DMS79 (cell line): ENCODE measurements around the gene TAF15.

Experiments
- DNase-seq: peaks from one replicate; lab custom pipeline; 2025; lab: John Stamatoyannopoulos, UW

The TAF15 gene

DNA sequence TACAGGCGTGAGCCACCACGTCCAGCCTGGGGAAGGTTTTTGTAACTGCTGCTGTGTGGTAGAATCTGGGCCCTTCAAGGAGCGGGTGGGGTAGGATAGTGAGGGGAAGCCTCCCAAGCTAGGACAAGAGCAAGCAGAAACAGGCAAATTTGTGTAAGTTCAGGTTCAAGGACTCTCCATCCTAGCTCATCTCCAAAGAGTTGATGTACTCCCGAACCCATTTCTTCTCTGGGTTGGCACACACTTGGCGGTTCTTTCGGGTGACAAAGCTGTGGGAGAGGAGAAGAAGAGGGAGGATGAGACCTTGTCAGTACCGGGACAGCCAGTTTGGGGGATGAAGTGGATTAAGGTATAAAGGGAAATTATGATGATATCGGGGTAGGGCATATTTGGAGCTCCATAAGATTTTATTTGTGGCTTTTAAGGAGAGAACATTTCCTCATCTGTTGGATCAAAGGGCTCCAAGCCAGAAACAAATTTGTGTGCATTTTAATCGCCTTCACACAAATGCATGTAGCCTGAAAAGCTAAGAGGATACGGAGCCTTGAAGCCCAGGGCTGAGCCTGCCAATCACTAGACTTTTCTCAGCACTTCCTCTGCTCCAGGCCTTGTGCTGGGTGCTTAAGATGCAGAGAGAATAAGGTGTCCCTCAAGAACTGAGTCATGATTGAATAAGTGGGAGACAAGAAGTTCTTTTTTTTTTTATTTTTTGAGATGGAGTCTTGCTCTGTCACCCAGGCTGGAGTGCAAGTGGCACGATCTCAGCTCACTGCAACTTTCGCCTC is 63.1 kb downstream of the TAF15 start:
- DNase-seq = no peak

DNA sequence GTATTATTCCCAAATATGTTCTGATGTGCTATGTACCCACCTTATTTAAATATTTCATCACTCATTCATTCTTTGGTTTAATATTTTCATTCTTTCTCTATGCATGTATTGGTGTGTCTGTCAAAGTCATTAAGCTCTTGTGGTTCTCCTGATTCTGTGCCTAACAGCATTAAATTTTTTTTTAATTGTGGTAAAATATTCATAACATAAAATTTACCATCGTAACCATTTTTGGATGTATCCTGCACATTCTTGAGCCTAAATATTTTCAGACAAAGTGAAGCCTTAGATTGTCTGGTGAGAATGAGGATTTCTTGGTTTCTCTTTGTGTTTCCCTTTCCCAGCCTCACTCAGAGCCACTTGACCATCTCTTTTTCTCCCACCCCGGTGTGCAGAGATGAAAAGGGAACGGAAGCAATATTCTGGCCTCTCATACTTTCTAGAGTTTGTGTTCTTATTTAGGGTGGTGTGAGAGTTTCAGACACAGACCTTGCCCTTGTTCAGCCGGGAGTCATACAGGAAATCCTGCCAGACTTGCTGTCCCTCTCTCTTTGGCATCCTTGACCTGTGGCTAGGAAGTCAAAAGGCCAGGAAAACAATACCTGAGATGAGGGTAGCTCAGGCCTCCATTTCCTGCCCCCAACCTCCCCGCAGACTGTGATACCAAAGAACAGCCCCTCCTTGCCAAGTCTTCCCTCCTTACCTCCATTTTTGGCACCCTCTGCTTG is 66.0 kb downstream of the TAF15 start:
- no peak for DNase-seq

DNA sequence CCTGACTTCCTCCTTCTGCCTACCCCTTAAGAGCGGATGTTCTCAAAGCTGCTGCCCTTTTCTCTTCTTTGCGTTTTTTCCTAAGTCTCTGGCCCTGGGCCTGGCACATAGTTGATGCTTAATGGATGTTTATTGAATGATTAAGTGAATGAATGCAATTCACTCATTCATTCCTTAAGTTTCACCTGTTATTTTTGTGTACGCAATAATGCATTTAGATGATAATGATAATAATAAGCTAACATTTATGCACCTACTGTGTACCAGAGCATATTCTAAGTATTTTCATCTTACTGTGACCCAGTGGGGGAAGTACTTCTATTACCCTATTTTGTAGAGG is 66.5 kb downstream of the TAF15 start:
- no peak for DNase-seq

DNA sequence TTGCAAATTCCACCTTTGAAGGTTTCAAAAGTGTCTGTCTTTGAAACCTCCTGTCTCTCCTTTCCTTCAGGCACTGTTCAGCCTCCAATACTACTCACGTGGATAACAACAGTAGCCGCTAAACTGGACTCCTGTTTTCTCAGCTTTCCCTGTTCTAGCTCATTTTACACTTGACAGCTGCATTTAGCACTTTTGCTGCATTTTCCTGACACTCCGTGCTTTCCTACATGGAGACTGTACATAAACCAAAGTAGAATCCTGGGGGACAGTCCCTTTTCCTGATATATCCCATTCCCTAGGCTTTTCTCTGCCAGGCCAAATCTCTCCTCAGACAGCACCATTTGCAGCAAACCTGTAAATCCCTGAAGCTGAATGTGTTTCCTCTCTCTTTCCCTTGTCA is 67.2 kb downstream of the TAF15 start:
- DNase-seq = no peak

DNA sequence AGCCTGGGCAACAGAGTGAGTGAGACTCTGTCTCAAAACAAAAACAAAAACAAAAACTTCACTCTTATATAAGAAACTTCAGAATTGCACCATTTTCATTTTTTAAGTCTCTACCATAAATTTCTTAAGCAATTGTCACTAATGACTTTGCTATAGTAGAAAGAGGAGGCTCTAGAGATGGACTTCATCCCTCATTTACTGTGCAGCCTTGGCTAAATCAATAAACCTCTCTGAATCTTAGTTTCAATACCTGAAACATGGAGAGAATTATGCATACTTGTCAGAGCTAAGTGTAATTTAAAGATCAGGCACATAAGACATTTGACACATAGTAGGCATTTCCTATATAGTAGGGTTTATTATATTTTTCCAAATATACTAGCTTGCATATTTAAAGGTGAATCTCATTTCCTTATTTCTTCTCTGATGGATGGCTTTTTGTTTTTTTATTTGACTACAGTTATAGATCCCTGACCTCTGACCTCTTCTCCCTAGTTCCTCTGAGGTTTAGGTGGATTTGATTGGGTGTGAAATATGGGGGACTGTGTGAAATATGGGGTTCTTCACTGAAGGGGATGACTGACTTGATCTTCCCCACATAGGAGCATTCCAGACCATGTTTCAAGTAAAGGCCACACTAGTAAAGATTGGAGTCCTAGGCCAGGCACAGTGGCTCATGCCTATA is 68.2 kb downstream of the TAF15 start:
- no peak for DNase-seq

DNA sequence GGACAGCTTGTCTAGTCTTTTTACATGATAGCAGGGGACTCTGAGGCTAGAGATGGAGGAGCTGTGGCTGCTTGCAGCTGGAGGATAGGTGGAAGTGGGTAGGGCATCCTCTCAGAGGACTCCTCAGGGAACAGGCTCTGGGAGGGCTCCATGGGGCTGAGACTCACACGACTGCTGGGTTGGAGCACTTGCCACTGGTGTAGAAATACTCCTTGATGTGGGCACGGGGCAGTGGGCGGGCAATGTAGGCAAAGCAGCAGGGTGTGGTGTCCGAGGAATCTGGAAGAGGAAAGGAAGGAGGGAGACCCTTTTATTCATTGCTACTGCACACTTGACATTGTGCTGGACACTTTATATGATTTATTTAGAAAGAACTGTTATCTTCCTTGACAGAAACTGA is 69.1 kb downstream of the TAF15 start:
- no peak for DNase-seq

DNA sequence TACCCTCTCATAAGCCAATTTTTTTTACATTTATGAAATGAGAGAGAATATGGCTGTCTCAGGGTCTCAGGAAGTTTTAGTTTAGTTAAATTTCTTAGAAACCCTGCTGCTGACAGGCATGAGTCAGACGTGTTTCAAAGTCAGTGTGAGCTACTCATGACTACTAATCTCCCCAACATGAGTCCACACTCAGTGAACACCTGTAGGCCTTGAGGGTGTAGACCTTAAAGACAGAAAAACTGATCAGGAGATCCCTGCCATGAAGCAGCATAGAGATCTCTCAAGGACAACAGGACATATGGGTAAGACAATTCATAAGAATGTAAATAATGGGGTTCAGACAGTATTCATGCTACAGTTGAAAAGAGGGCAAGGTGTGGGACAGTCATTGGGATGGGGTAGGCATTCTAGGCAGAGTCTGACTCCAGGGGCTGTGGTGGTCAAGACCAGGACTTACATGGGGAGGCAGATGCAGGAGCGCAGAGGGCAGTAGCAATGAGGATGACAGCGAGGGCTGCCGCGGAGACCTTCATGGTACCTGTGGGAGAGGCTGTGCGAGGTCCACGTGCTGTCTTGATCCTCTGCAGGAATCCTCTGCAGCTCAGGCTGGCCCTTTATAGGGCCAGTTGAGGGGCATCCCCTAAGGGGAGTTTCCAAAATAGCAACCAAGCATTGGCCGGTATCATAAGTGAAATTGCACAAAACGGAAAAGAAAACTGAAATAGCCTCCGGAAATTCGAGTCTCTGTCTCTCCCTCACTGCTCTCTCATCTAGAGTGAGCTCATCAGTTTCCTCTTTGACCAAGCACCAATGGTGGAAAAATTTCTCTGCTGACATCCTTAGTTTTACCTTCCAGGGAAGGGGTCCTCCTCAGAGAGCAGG is 70.7 kb downstream of the TAF15 start, which contains the start of gene CCL5:
Gene CCL5, minus strand, starts transcription at position 588 of the 882 bp plus-strand sequence.
- no peak for DNase-seq

DNA sequence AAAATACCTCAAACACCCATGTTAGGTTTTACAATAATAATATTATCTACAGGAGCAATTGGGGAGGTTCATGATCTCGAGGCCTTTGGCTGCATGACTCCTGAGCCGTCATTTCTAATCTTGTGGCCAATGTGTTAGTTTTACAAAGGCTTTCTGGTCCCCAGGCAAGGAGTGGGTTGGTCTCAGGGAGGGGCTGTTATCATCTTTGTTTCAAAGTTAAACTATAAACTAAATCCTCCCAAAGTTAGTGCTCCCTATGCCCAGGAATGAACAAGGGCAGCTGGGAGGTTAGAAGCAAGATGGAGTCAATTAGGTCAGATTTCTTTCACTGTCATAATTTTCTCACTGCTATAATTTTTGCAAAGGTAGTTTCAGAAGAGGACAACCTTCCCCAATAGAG is 80.0 kb downstream of the TAF15 start:
- no peak for DNase-seq

DNA sequence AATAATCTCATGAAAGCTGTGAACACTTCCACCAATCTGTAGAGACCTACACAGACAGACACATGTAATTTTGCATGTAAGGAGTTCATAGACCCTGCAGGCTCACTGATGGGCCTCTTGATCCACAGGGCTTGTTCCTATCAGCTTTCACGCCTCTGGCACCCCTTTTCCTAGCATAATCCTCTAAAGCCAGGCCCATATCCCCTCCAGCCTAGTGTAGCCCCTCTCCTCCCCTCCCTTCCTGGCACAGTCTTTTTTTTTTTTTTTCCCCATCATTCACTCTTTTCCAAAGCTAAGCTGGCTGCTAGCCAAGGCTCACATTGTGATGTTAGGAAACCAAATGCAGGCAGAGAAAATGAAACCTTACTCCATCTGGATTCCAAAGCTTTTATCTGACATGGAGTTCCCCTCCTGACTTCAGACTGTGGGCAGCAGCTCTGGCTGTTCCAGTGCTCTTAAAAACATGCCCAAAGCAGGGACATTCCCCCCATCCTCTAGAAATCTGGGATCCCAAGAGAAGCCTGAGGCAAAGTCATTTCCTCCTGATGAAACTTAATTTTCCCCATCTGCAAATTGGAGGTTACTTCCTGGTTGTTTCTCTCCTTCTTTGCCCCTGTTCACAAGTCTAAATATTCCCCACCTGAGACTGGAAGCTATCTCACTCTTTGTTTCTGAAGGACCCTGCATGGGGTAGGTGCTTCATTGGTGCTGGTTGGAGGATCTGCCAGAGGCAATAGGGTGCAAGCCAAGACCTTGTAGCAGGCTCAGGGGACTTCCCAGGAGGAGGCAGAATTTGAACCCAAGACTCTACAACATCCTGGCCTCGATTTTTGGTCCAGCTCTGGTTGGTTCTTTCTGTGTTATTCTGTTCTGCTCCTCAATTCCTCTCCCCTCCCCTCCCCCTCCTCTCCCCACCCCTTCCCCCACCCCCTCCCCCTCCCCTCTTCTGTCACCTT is 80.8 kb downstream of the TAF15 start:
- DNase-seq = peak; percentile 50

DNA sequence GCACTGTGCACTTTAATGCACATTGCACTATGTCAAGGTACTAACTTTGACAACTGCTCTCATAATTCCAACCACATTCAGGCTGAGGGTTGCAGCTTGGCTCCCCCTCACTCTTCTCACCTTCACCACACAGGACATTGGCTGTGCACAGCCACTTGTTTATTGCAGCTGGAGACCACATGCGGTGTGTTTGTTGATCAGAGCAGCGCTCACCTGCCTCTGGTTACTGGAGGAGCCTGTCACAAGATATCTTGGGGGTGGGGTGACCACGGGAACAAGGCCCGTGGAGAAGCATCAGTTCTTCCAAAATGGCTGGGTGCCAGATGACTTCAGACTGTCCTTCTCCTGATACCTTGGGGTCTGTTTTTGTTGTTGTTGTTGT is 81.5 kb downstream of the TAF15 start:
- peak; percentile 91 for DNase-seq

DNA sequence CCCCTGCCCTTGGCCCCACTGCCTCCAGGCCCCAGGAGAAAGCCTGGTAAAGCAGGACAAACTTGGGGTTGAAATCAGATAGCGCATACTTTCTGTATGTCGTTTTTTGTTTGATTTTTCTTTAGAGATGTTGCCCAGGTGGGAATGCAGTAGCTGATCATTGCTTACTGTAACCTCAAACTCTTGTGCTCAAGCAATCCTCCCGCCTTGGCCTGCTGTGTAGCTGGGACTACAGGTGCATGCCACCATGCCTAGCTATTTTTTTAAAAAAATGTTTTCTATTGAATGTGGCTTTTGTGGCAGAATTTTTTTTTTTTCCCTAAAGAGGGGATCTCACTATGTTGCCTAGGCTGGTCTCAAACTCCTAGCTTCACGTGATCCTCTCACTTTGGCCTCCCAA is 82.0 kb downstream of the TAF15 start:
- DNase-seq = no peak

DNA sequence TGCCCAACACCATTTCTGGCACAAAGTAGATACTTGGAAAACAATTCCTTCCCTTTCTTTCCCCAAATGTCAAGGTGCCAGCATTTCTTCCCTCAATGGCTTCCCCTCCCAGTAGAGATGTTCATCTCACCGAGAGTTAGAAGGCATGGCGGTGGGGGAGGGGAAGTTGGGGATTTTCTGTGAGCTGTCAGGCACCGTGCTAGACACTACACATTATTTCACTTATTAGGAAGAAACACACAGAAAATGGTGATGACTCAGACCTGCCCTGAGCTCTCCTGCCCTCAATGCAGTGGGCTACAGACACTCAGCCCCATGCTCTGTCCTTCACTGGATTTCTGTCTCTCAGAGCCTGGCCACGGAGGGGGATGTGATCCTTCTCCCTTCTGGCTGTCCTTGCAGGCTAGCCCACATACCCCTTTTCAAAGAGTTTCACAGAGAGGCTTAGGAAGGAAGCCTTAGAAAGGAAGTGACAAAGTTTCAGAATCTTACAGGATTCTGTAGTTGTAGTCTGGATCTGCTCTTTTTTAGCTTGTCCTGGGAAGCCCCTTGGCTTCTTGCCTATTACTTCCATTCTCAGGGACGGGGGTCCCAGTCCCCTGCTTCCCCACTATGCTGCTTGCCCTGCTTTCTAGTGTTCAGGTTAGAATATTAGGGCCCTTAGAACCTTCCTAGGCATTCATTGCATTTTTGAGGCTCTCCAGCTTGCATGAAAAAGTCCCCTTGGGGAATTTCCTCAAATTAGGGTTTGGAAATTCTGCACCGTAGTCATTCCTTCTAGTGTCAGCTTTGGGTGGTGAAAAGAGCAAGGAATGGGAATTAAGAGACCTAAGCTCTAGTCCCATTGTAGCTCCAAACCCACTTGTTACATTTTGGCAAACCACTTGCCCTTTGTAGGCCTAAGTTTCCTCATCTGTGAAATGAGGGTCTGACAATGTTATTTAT is 83.1 kb downstream of the TAF15 start:
- no peak for DNase-seq

DNA sequence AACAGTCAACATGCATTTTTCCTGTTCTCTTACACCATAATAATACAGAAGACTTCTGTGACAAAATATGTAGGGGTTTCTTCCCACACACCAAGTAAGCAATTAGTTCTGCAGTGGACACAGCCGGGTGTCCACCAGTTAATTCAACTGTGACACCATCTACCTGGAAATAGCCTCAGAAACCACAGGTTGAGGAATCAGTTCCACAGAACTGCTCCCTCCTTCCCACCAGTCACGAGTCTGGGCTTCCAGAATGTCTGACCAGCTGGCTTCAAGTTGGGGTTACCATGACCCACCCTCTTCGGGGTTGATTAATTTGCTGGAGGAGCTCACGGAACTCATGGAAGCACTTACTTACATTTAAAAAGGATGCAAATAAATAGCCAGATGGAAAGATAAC is 84.5 kb downstream of the TAF15 start:
- no peak for DNase-seq

DNA sequence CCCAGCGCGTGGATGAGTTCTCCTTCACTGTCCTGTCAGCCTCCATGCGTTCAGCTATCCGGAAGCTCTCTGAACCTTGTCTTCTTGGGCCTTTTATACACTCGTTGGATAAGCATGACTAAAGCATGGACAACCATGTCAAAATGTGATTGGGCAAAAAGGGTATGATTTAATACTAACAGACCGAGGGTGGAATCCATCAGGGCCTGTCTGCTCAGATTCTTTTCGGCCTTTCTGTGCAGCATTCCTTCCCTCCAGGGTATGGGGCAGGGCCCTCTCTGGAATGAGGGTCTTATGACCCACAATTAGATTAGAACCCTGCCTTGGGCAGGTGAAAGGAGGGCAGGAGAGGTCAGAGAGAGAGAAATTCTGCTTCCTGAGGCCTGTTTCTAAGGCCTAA is 84.9 kb downstream of the TAF15 start:
- DNase-seq = no peak

DNA sequence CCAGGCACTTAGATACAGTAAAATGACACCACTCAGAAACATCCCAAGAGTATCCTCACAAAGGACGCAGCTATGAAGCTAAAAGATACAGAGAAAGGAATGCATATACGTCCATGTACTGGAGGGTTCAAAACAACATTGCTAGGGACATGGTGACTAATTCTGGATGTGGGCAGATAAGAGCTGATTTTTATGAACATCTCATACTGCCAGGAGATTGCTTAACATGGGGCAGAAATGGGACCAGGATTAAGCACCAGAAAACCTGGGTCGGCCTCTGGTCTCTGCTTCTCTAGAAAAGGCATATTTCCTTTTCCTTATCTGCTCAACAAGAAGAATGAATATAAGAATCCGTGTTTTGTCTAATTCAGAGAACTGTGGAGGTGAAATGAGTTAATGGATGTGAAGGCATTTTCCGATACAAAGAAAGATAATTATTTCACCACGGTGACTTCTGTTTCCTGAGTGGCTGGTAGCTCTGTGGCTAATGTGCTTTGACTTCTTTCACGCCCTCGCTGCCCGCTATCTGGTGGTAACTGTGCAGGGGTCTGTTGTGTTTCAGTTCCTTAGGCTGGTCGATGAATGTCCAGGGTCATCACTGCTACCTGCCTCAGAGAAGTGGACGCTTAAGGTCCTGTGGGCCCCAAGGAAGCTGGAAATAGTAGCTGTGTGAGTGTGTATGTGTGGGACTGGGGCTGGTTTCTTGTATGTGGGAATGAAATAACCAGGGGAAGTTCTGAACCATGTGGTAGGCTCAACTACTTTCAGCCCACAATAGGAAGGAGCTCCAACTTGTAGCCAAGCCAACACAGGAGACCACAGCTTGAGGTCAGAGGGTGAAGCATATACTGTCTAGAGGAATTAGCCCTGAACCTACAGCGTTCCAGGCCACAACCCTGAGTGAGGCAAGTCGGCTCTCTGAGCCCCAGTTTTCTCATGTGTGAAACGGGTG is 86.6 kb downstream of the TAF15 start:
- no peak for DNase-seq
